ENCODE results near the gene ZFYVE27. TPM values are rescaled to one million over a fixed set of nuclear protein-coding genes. Genes with fewer than 3 reads are reported as not detected.

The ZFYVE27 gene
- total and polyA plus RNA-seq, 8 donors = 4.3 to 77.1 (median 15.5) TPM

DNA sequence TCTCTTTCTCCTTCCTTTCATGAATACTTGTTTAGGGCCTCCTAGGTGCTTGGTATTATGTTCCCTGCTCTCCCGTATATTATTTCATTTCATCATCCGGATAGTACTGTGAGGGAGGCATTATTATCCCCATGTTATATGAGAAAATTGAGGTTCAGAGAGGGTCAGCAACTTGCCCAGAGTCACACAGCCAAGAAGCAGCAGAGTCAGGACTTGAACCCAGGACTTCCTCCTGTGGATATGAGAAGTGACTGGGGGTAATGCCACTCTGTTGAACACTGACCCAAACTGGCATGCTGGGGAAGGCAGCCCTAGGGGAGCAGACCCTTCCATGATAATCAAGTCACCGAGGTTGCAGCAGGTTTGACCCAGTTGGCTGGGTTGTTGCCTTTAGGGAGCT, 43.0 kb downstream of the ZFYVE27 start:
- intact Hi-C loops (cut with DNase I; ENCODE audit: low total_unique reads) = no loop called here
- H3K27me3 ChIP-seq = peaks cover 0 to 1% (median 0%) of the 10 kb centered on the region in 3 donors
- 81 to 97% (median 91%) methylated on average over 3 of the region's 3 CpGs for WGBS, 5 donors

DNA sequence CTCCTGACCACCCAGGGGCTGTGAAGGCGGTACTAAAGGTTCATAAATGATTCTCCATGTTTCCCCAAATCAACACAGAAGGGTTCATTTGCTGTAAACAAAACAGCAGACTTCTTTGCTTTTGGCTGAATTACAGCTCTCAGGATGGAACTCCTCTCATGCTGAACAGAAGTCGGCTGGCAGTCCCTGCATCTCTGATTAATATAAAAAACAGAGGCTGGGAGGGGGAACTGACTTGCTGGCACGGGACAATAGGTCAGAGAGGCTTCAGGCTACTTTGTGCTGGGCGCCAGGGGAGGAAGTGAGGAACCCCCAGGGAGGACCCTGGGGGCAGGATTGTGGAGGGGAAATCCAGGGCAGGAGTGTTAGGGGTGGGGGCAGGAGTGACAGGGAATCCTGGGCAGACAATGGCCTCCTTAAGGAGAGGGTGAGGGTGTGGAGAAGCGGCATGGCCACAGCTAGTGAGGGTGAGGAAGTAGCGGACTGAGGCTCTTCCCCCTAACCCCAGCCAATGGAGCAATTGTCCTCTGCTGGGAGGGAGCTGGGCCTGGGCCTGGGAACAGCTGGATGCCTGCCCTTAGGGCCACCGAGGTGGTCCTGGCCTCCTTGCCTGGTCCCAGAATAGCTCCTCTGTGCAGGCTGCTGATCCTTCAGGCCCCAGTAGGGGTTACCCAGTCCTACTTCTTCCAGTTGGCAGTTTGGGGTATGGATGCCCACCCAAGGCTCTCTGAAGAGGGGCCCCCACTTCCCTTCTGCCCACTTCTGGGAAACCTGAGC, 44.1 kb downstream of the ZFYVE27 start:
- H3K4me1 ChIP-seq = peaks cover 8 to 25% (median 16%) of the 10 kb centered on the region in 4 donors
- intact Hi-C loops (cut with DNase I; ENCODE audit: low total_unique reads) = no loop called here
- no peaks in the 10 kb centered on the region for H3K36me3 ChIP-seq

More for the DNA sequence above, 43.0 kb downstream of the ZFYVE27 start:
- TF ChIP-seq CTCF (IDR thresholded peaks at IDR 0.05) (no peak), EP300 (IDR thresholded peaks at IDR 0.05) (no peak), POLR2AphosphoS5 (IDR thresholded peaks at IDR 0.05) (no peak), POLR2A (IDR thresholded peaks at IDR 0.05) (no peak)
- no peak overlapping the region for H3K4me3 ChIP-seq
- H3K27ac ChIP-seq = no peak overlapping the region
- peaks cover 8 to 25% (median 16%) of the 10 kb centered on the region in 4 donors for H3K4me1 ChIP-seq
- no peaks in the 10 kb centered on the region for H3K9me3 ChIP-seq
- H3K36me3 ChIP-seq = no peaks in the 10 kb centered on the region
- no peak for DNase-seq

DNA sequence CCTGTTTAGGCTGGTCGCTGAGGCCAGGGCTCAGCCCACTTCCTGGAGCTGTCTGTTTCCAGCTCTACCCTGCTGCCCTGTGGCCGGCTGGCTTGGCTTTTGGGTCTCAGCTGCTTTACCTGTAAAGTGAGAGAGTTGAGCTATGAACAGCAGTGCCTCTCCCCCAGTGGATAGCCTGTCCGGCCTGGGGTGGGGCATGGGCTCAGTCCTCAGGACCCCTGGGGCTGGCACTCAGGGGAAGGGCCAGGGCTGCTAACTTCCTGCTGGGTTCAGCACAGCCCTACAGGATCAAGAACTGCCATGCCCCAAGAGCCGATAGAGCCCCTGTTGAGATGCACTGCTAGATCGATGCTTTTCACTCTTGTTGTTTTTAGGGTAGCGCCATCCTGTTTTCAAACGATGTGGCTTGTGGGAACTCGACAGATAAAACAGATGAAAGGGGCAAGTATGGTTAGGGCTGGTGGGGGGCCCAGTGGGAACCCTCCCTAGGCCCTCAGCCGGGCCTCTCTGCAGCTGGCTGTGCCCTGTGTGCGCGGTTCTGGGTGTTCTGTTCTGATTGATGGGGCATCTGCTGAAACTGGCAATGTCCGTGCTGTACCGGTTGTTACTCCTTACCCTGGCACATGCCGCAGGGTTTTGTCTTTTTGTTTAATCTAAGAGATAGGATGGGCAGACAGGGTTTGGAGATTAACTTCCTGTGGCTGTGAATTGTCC, 44.8 kb downstream of the ZFYVE27 start:
- H3K27ac ChIP-seq = peak overlapping the region in 2 of 5 donors; percentile 20 to 36
- intact Hi-C loops (cut with DNase I; ENCODE audit: low total_unique reads) = no loop called here
- DNase-seq = no peak

More for the DNA sequence above, 44.1 kb downstream of the ZFYVE27 start:
- TF ChIP-seq EP300 (IDR thresholded peaks at IDR 0.05) (no peak), POLR2A (IDR thresholded peaks at IDR 0.05) (no peak), CTCF (IDR thresholded peaks at IDR 0.05) (no peak), POLR2AphosphoS5 (IDR thresholded peaks at IDR 0.05) (no peak)
- Histone ChIP-seq H3K27me3 (no peaks in the 10 kb centered on the region), H3K9me3 (no peaks in the 10 kb centered on the region), H3K27ac (peak overlapping the region in 2 of 5 donors; percentile 20 to 36), H3K4me3 (no peak overlapping the region)
- DNase-seq = peak in 1 of 2 donors; percentile 51
- WGBS, 5 donors = 40 to 60% (median 52%) methylated on average over 6 to 7 of the region's 7 CpGs

More for the DNA sequence above, 44.8 kb downstream of the ZFYVE27 start:
- Histone ChIP-seq H3K4me3 (no peak overlapping the region), H3K4me1 (peaks cover 8 to 25% (median 16%) of the 10 kb centered on the region in 4 donors), H3K9me3 (no peaks in the 10 kb centered on the region), H3K27me3 (no peaks in the 10 kb centered on the region), H3K36me3 (no peaks in the 10 kb centered on the region)
- 46 to 58% (median 50%) methylated on average over 12 to 14 of the region's 14 CpGs for WGBS, 5 donors
- TF ChIP-seq POLR2A (IDR thresholded peaks at IDR 0.05) (no peak), POLR2AphosphoS5 (IDR thresholded peaks at IDR 0.05) (no peak), CTCF (IDR thresholded peaks at IDR 0.05) (no peak), EP300 (IDR thresholded peaks at IDR 0.05) (no peak)

Measured in stomach (tissue), 9 donors.